ENCODE data around the gene RDH5.

Gene RDH5

GRCh38 chr12:55720894-55721444, 776 bp downstream of the RDH5 start:
- Histone ChIP-seq H3K27ac (ENCODE audit: low read depth, low read length) (no peak overlapping the region), H3K79me2 (ENCODE audit: insufficient read depth, low read length) (no peaks in the 10 kb centered on the region), H3K9me3 (ENCODE audit: insufficient read depth, low read length) (no peaks in the 10 kb centered on the region), H3K9ac (ENCODE audit: low read length) (no peak overlapping the region), H3K27me3 (ENCODE audit: low read length) (no peaks in the 10 kb centered on the region), H3K36me3 (ENCODE audit: low read length) (no peaks in the 10 kb centered on the region), H3F3A (ENCODE audit: insufficient read depth) (peaks cover 10% of the 10 kb centered on the region), H4K20me1 (ENCODE audit: low read depth, low read length) (no peaks in the 10 kb centered on the region), H3K9me2 (replicated peaks; ENCODE audit: insufficient read depth, low read length) (no peaks in the 10 kb centered on the region), H2AFZ (ENCODE audit: low read depth, low read length, severe bottlenecking) (no peak overlapping the region), H3K4me3 (ENCODE audit: insufficient read depth, low read length, poor library complexity, severe bottlenecking) (no peak overlapping the region), H3K4me2 (ENCODE audit: low read depth, low read length, poor library complexity, severe bottlenecking) (no peak overlapping the region)
- TF ChIP-seq CTCF (IDR thresholded peaks at IDR 0.05; ENCODE audit: insufficient read depth, low read length, poor library complexity, severe bottlenecking) (no peak), EZH2phosphoT487 (conservative IDR thresholded peaks at IDR 0.05; ENCODE audit: low read length) (no peak)

- Histone ChIP-seq H3K27ac (ENCODE audit: low read depth, low read length) (no peak overlapping the region), H2AFZ (ENCODE audit: low read depth, low read length, severe bottlenecking) (no peak overlapping the region), H3K9ac (ENCODE audit: low read length) (no peak overlapping the region), H3K36me3 (ENCODE audit: low read length) (no peaks in the 10 kb centered on the region), H3K79me2 (ENCODE audit: insufficient read depth, low read length) (no peaks in the 10 kb centered on the region), H4K20me1 (ENCODE audit: low read depth, low read length) (no peaks in the 10 kb centered on the region), H3K4me2 (ENCODE audit: low read depth, low read length, poor library complexity, severe bottlenecking) (no peak overlapping the region), H3K27me3 (ENCODE audit: low read length) (no peaks in the 10 kb centered on the region), H3K4me3 (ENCODE audit: insufficient read depth, low read length, poor library complexity, severe bottlenecking) (no peak overlapping the region), H3F3A (ENCODE audit: insufficient read depth) (peaks cover 10% of the 10 kb centered on the region), H3K9me2 (replicated peaks; ENCODE audit: insufficient read depth, low read length) (no peaks in the 10 kb centered on the region), H3K9me3 (ENCODE audit: insufficient read depth, low read length) (no peaks in the 10 kb centered on the region)
- TF ChIP-seq EZH2phosphoT487 (conservative IDR thresholded peaks at IDR 0.05; ENCODE audit: low read length) (no peak), CTCF (IDR thresholded peaks at IDR 0.05; ENCODE audit: insufficient read depth, low read length, poor library complexity, severe bottlenecking) (no peak)
These were observed 1.5 kb downstream of the RDH5 start for GRCh38 chr12:55721601-55722213.

DNA sequence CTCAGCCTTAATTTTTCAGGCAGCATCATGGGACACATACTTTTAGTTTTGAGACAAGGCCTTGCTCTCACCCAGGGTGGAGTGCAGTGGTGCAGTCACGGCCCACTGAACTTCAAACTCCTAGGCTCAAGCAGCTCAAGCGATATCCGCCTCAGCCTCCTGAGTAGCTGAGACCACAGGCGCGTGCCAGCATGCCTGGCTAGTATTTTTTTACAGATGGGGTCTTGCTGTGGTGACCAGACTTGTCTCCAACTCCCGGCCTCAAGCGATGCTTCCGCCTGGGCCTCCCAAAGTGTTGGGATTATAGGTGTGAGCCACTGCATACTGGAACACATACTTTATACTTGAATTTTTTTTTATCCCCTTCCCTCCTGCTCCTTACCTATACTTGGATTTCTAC, 2.8 kb downstream of the RDH5 start:
- 0 out of 2 replicates have a peak, but pooled peaks cover under 1% of the 10 kb centered on the region for H3K79me2 ChIP-seq (ENCODE audit: insufficient read depth, low read length)
- H3F3A ChIP-seq (ENCODE audit: insufficient read depth), result peaks cover 14% of the 10 kb centered on the region
- no peak overlapping the region for H2AFZ ChIP-seq (ENCODE audit: low read depth, low read length, severe bottlenecking)
- H3K27me3 ChIP-seq (ENCODE audit: low read length), result no peaks in the 10 kb centered on the region
- no peak for TF ChIP-seq CTCF (IDR thresholded peaks at IDR 0.05; ENCODE audit: insufficient read depth, low read length, poor library complexity, severe bottlenecking)
- no peak for TF ChIP-seq EZH2phosphoT487 (conservative IDR thresholded peaks at IDR 0.05; ENCODE audit: low read length)
- no peaks in the 10 kb centered on the region for H3K9me3 ChIP-seq (ENCODE audit: insufficient read depth, low read length)
- H3K4me3 ChIP-seq (ENCODE audit: insufficient read depth, low read length, poor library complexity, severe bottlenecking), result no peak overlapping the region
- no peak overlapping the region for H3K9ac ChIP-seq (ENCODE audit: low read length)
- no peak overlapping the region for H3K27ac ChIP-seq (ENCODE audit: low read depth, low read length)
- no peak overlapping the region for H3K4me2 ChIP-seq (ENCODE audit: low read depth, low read length, poor library complexity, severe bottlenecking)
- H3K36me3 ChIP-seq (ENCODE audit: low read length), result no peaks in the 10 kb centered on the region
- no peaks in the 10 kb centered on the region for H3K9me2 ChIP-seq (replicated peaks; ENCODE audit: insufficient read depth, low read length)
- no peaks in the 10 kb centered on the region for H4K20me1 ChIP-seq (ENCODE audit: low read depth, low read length)

All from SU-DHL-6 (cell line).